H9 (cell line): ENCODE results near the gene ZNF746. TPM values are rescaled to one million over a fixed set of nuclear protein-coding genes. Genes with fewer than 3 reads are reported as not detected.

Experiments
- DNase-seq: peaks from one replicate; pipeline ENCODE4 v3.0.0-alpha.2; 2017
- H2AFZ ChIP-seq: one replicate; pipeline ENCODE4 v1.6.1; 2013; ENCODE audit warnings: mild to moderate bottlenecking, low read length, control low read depth, moderate library complexity
- H2AK5ac ChIP-seq: 2 replicates; pipeline ENCODE4 v1.6.1; 2013; ENCODE audit warnings: low read length, control low read depth, mixed read lengths; ENCODE audit not compliant: insufficient read length
- H2BK120ac ChIP-seq: one replicate; pipeline ENCODE4 v1.6.1; 2013; ENCODE audit warnings: low read depth, mild to moderate bottlenecking, low read length, control low read depth, inconsistent platforms; ENCODE audit not compliant: poor library complexity, severe bottlenecking
- H2BK12ac ChIP-seq: 2 replicates; pipeline ENCODE4 v1.6.1; 2013; ENCODE audit warnings: low read length, control low read depth, mixed read lengths, low read depth; ENCODE audit not compliant: insufficient read length
- H2BK15ac ChIP-seq: 2 replicates; pipeline ENCODE4 v1.6.1; 2013; ENCODE audit warnings: low read depth, low read length, control low read depth
- H2BK20ac ChIP-seq: one replicate; pipeline ENCODE4 v1.6.1; 2013; ENCODE audit warnings: low read depth, mild to moderate bottlenecking, low read length, control low read depth, inconsistent platforms; ENCODE audit not compliant: poor library complexity, severe bottlenecking
- H2BK5ac ChIP-seq: 2 replicates; pipeline ENCODE4 v1.6.1; 2013; ENCODE audit warnings: low read length, control low read depth, mixed read lengths; ENCODE audit not compliant: insufficient read length
- H3K14ac ChIP-seq: 2 replicates; pipeline ENCODE4 v1.6.1; 2013; ENCODE audit warnings: low read length, control low read depth; ENCODE audit not compliant: insufficient read depth
- H3K18ac ChIP-seq: 2 replicates; pipeline ENCODE4 v1.6.1; 2013; ENCODE audit warnings: low read depth, mild to moderate bottlenecking, mixed read lengths, low read length, control low read depth; ENCODE audit not compliant: insufficient read length
- H3K23ac ChIP-seq: 2 replicates; pipeline ENCODE4 v1.6.1; 2013; ENCODE audit warnings: low read length, control low read depth, mixed read lengths, low read depth; ENCODE audit not compliant: insufficient read length
- H3K23me2 ChIP-seq: 2 replicates; pipeline ENCODE4 v1.6.1; 2013; ENCODE audit warnings: low read depth, mild to moderate bottlenecking, mixed read lengths, low read length, control low read depth; ENCODE audit not compliant: insufficient read length, poor library complexity, severe bottlenecking
- H3K27ac ChIP-seq: 2 replicates; pipeline ENCODE4 v1.5.1; 2013; ENCODE audit warnings: low read length, control low read depth, mixed read lengths, low read depth; ENCODE audit not compliant: insufficient read length
- H3K27me3 ChIP-seq: 2 replicates; pipeline ENCODE4 v1.6.1; 2013; ENCODE audit warnings: low read length, control low read depth, inconsistent platforms; ENCODE audit not compliant: insufficient read depth
- H3K4ac ChIP-seq: 2 replicates; pipeline ENCODE4 v1.6.1; 2013; ENCODE audit warnings: low read depth, mild to moderate bottlenecking, control low read depth, inconsistent platforms, low read length, moderate library complexity
- H3K4me1 ChIP-seq: 2 replicates; pipeline ENCODE4 v1.6.1; 2013; ENCODE audit warnings: low read length, control low read depth, inconsistent platforms; ENCODE audit not compliant: insufficient read depth
- H3K4me2 ChIP-seq: 2 replicates; pipeline ENCODE4 v1.6.1; 2013; ENCODE audit warnings: low read length, control low read depth, mixed read lengths; ENCODE audit not compliant: insufficient read length, insufficient read depth
- H3K56ac ChIP-seq: 2 replicates; pipeline ENCODE4 v1.6.1; 2013; ENCODE audit warnings: low read depth, mild to moderate bottlenecking, mixed read lengths, low read length, control low read depth; ENCODE audit not compliant: insufficient read length
- H3K79me1 ChIP-seq: 2 replicates; pipeline ENCODE4 v1.6.1; 2013; ENCODE audit warnings: low read depth, mild to moderate bottlenecking, moderate library complexity, low read length, control low read depth, inconsistent platforms; ENCODE audit not compliant: insufficient read depth, poor library complexity, severe bottlenecking
- H3K79me2 ChIP-seq: 2 replicates; pipeline ENCODE4 v1.6.1; 2013; ENCODE audit warnings: low read length, control low read depth, inconsistent platforms; ENCODE audit not compliant: insufficient read depth
- H3K9ac ChIP-seq: 2 replicates; pipeline ENCODE4 v1.6.1; 2013; ENCODE audit warnings: low read length, control low read depth, mixed read lengths; ENCODE audit not compliant: insufficient read length; ENCODE audit errors: extremely low read depth
- H3K9me3 ChIP-seq: one replicate; pipeline ENCODE4 v1.6.1; 2013; ENCODE audit warnings: low read depth, low read length, inconsistent platforms; ENCODE audit not compliant: control insufficient read depth
- H3T11ph ChIP-seq: one replicate; pipeline ENCODE4 v1.6.1; 2013; ENCODE audit warnings: mild to moderate bottlenecking, low read length, control low read depth, inconsistent platforms
- H4K20me1 ChIP-seq: one replicate; pipeline ENCODE4 v1.6.1; 2013; ENCODE audit not compliant: control insufficient read depth, insufficient read length, insufficient read depth
- H4K5ac ChIP-seq: 2 replicates; pipeline ENCODE4 v1.6.1; 2013; ENCODE audit warnings: low read depth, mild to moderate bottlenecking, mixed read lengths, low read length, control low read depth; ENCODE audit not compliant: insufficient read length
- H4K8ac ChIP-seq: replicated peaks from 2 replicates; pipeline ENCODE4 v1.6.1; 2013; ENCODE audit warnings: low read length, control low read depth, mixed read lengths, low read depth; ENCODE audit not compliant: insufficient read length
- H4K91ac ChIP-seq: 2 replicates; pipeline ENCODE4 v1.6.1; 2013; ENCODE audit warnings: low read depth, mild to moderate bottlenecking, moderate library complexity, mixed read lengths, low read length, control low read depth; ENCODE audit not compliant: insufficient read length
- H3K27ac Mint-ChIP-seq, 3 experiments: 2 replicates in 2 of 3; 3 replicates in 1 of 3; pipeline ENCODE4 v1.8.0; 2020 to 2021; ENCODE audit warnings: mixed read lengths in 3 of 3, mild to moderate bottlenecking in 1 of 3, moderate library complexity in 1 of 3
- H3K27me3 Mint-ChIP-seq: 2 replicates; pipeline ENCODE4 v1.8.0; 2021; ENCODE audit warnings: low read depth, mild to moderate bottlenecking, moderate library complexity, mixed read lengths
- H3K36me3 Mint-ChIP-seq, 3 experiments: 2 replicates in 2 of 3; 3 replicates in 1 of 3; pipeline ENCODE4 v1.8.0; 2020 to 2021; ENCODE audit warnings: low read depth in 3 of 3, mixed read lengths in 3 of 3; ENCODE audit not compliant: insufficient read depth in 1 of 3
- H3K4me1 Mint-ChIP-seq, 2 experiments: 2 replicates each; pipeline ENCODE4 v1.8.0; 2020; ENCODE audit warnings: mixed read lengths in 2 of 2
- H3K4me3 Mint-ChIP-seq, 2 experiments: 2 replicates in 1 of 2; 3 replicates in 1 of 2; pipeline ENCODE4 v1.8.0; 2020 to 2021; ENCODE audit warnings: mild to moderate bottlenecking in 2 of 2, mixed read lengths in 2 of 2, moderate library complexity in 1 of 2
- H3K9me3 Mint-ChIP-seq, 2 experiments: 2 replicates in 1 of 2; 3 replicates in 1 of 2; pipeline ENCODE4 v1.8.0; 2020; ENCODE audit warnings: mild to moderate bottlenecking in 2 of 2, mixed read lengths in 2 of 2, moderate library complexity in 1 of 2
- WGBS: extraction: QIAGEN DNeasy Blood & Tissue Kit; methylation state at CpG from one replicate; pipeline ENCODE4 v1.1.7; 2013; ENCODE audit warnings: missing lambda C conversion rate, low lambda C conversion rate, mixed read lengths; ENCODE audit not compliant: insufficient read length; ENCODE audit errors: extremely low coverage; 5-methylcytosine and 5-hydroxymethylcytosine counted together
- total RNA-seq: library from RNA; stranded (reverse); gene quantifications from 2 replicates; pipeline ENCODE4 v1.2.1, GENCODE V29; 2021
- TF ChIP-seq, protein P1 (sequence below): fragments of 200-600 bp; sonication (generic); conservative IDR thresholded peaks from 3 replicates; pipeline ENCODE4 v1.8.0; 2021; ENCODE audit warnings: antibody characterized with exemption, mild to moderate bottlenecking

The ZNF746 gene
- total RNA-seq, 1 experiment from 2014 or later, result 26.7 TPM

DNA sequence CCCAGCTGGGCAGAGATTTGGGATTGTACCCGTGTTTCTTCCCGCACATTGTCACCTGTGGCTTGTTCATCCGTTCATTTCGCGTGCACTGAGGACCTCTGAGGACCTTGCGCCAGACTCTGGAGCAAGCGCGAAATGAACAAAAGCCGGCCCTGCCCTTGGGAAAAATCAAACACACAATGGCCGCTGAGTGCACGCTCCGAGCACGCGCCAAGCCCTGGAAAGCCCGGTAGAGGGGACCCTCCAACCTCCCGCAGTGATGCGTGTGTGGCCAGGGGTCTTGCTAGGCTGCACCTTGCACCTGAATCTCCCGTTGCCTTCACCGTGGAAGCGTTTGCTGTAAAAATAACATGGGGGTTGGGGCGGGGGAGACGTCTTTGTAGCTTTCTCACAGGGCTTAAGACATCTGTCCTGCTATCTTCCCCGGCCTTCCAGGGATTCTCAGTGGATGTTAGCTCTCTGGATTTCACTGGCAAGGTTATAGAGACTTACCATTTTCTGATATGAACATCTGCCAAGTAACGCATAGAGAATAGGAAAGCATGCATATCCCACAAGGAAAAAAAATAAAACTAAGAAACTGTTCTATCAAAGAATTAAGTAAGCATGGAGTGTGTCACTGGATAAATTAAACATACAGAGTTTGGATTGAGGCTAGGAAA, 74.0 kb downstream of the ZNF746 start:
- no peak overlapping the region for H3K27ac Mint-ChIP-seq

More for the DNA sequence above, 74.0 kb downstream of the ZNF746 start:
- DNase-seq, result no peak
- Histone ChIP-seq H2BK5ac (no peak overlapping the region), H3K27ac (no peak overlapping the region), H4K91ac (no peak overlapping the region), H3K14ac (peak overlapping the region; percentile 6; the same call in 1 of the 2 replicates), H3K4ac (no peak overlapping the region), H4K5ac (no peak overlapping the region), H3T11ph (no peak overlapping the region), H2AFZ (no peak overlapping the region), H3K79me1 (no peaks in the 10 kb centered on the region), H3K18ac (peak overlapping the region; percentile 87), H3K9ac (no peak overlapping the region), H2AK5ac (no peak overlapping the region), H3K23me2 (peaks cover 5% of the 10 kb centered on the region), H2BK120ac (no peak overlapping the region), H4K20me1 (no peaks in the 10 kb centered on the region), H3K23ac (no peak overlapping the region), H3K4me2 (peak overlapping the region; percentile 26), H3K4me1 (no peaks in the 10 kb centered on the region), H2BK15ac (no peak overlapping the region), H4K8ac (no peak overlapping the region), H2BK20ac (no peak overlapping the region), H3K56ac (no peak overlapping the region), H2BK12ac (no peak overlapping the region), H3K79me2 (no peaks in the 10 kb centered on the region), H3K9me3 (no peaks in the 10 kb centered on the region), H3K27me3 (no peaks in the 10 kb centered on the region)
- Mint-ChIP-seq H3K36me3 (no peaks in the 10 kb centered on the region), H3K4me3 (peak overlapping the region in 1 of 2 experiments; percentile 5; a peak in 2 of 5 replicates), H3K27me3 (peaks cover 18% of the 10 kb centered on the region), H3K4me1 (no peaks in the 10 kb centered on the region; a peak in 1 of 4 replicates), H3K9me3 (no peaks in the 10 kb centered on the region)
- WGBS, result no CpG with 5 or more reads among the region's 24 CpGs
- TF ChIP-seq, protein P1, sequence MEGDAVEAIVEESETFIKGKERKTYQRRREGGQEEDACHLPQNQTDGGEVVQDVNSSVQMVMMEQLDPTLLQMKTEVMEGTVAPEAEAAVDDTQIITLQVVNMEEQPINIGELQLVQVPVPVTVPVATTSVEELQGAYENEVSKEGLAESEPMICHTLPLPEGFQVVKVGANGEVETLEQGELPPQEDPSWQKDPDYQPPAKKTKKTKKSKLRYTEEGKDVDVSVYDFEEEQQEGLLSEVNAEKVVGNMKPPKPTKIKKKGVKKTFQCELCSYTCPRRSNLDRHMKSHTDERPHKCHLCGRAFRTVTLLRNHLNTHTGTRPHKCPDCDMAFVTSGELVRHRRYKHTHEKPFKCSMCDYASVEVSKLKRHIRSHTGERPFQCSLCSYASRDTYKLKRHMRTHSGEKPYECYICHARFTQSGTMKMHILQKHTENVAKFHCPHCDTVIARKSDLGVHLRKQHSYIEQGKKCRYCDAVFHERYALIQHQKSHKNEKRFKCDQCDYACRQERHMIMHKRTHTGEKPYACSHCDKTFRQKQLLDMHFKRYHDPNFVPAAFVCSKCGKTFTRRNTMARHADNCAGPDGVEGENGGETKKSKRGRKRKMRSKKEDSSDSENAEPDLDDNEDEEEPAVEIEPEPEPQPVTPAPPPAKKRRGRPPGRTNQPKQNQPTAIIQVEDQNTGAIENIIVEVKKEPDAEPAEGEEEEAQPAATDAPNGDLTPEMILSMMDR, result no peak
